GM23338 (cell line): Measurements from ENCODE around the gene ZDHHC6. TPM values are rescaled to one million over a fixed set of nuclear protein-coding genes. Genes with fewer than 3 reads are reported as not detected.

Experiments used
- ATAC-seq: fragments of 200-7000 bp; cut with Tn5 transposase; 3 replicates; pipeline ENCODE4 v1.9.1; 2020
- DNase-seq: peaks from one replicate; pipeline ENCODE4 v3.0.0-alpha.2; 2015; ENCODE audit warnings: low spot score
- H2AFZ ChIP-seq: fragments of 200-600 bp; sonication (generic); 2 replicates; pipeline ENCODE4 v1.8.0; 2016; ENCODE audit warnings: antibody characterized with exemption, mild to moderate bottlenecking, moderate library complexity
- H3F3A ChIP-seq: fragments of 200-600 bp; sonication (generic); replicated peaks from 2 replicates; pipeline ENCODE4 v1.8.0; 2017; ENCODE audit warnings: antibody characterized with exemption, mixed run types, low read depth
- H3K27ac ChIP-seq: fragments of 200-600 bp; sonication (generic); 2 replicates; pipeline ENCODE4 v1.6.1; 2016; ENCODE audit warnings: low read depth
- H3K27me3 ChIP-seq: fragments of 200-600 bp; sonication (generic); 2 replicates; pipeline ENCODE4 v1.8.0; 2016; ENCODE audit warnings: mild to moderate bottlenecking, mixed run types, moderate library complexity; ENCODE audit not compliant: insufficient read depth
- H3K36me3 ChIP-seq: fragments of 200-600 bp; sonication (generic); 2 replicates; pipeline ENCODE4 v1.8.0; 2016; ENCODE audit warnings: mild to moderate bottlenecking; ENCODE audit not compliant: insufficient read depth
- H3K4me1 ChIP-seq: fragments of 200-600 bp; sonication (generic); 2 replicates; pipeline ENCODE4 v1.8.0; 2016; ENCODE audit warnings: mild to moderate bottlenecking, moderate library complexity; ENCODE audit not compliant: insufficient read depth
- H3K4me2 ChIP-seq: fragments of 200-600 bp; sonication (generic); 2 replicates; pipeline ENCODE4 v1.7.1; 2017; ENCODE audit warnings: mixed run types
- H3K4me3 ChIP-seq: fragments of 200-600 bp; sonication (generic); 2 replicates; pipeline ENCODE4 v1.6.1; 2016; ENCODE audit warnings: mixed run types
- H3K79me2 ChIP-seq: fragments of 200-600 bp; sonication (generic); replicated peaks from 2 replicates; pipeline ENCODE4 v1.8.0; 2017; ENCODE audit warnings: mild to moderate bottlenecking; ENCODE audit not compliant: insufficient read depth
- H3K9me2 ChIP-seq: fragments of 200-600 bp; sonication (generic); 2 replicates; pipeline ENCODE4 v1.8.0; 2017; ENCODE audit not compliant: insufficient read depth
- H4K20me1 ChIP-seq: fragments of 200-600 bp; sonication (generic); replicated peaks from 2 replicates; pipeline ENCODE4 v1.8.0; 2017; ENCODE audit warnings: mild to moderate bottlenecking; ENCODE audit not compliant: insufficient read depth
- H3K27ac Mint-ChIP-seq: 2 replicates; pipeline ENCODE4 v1.8.0; 2020; ENCODE audit warnings: inconsistent platforms, mild to moderate bottlenecking, moderate library complexity, mixed read lengths
- H3K27me3 Mint-ChIP-seq: 3 replicates; pipeline ENCODE4 v1.8.0; 2022; ENCODE audit warnings: low read depth, mild to moderate bottlenecking, moderate library complexity, mixed read lengths, inconsistent platforms; ENCODE audit not compliant: insufficient read depth, poor library complexity
- H3K36me3 Mint-ChIP-seq: 3 replicates; pipeline ENCODE4 v1.8.0; 2021; ENCODE audit warnings: low read depth, mild to moderate bottlenecking, inconsistent platforms, moderate library complexity, mixed read lengths
- H3K4me1 Mint-ChIP-seq: 3 replicates; pipeline ENCODE4 v1.8.0; 2020; ENCODE audit warnings: mild to moderate bottlenecking, inconsistent platforms, mixed read lengths
- H3K4me3 Mint-ChIP-seq: 3 replicates; pipeline ENCODE4 v1.8.0; 2021; ENCODE audit warnings: moderate library complexity, mild to moderate bottlenecking, inconsistent platforms, mixed read lengths
- H3K9me3 Mint-ChIP-seq: 3 replicates; pipeline ENCODE4 v1.8.0; 2020; ENCODE audit warnings: moderate library complexity, mild to moderate bottlenecking, inconsistent platforms, mixed read lengths
- CREB1 ChIP-seq: fragments of 250-450 bp; sonication (Bioruptor Pico); IDR thresholded peaks from 2 replicates; pipeline ENCODE4 v1.5.0; 2020; ENCODE audit warnings: low read depth, mild to moderate bottlenecking, moderate library complexity
- EZH2 ChIP-seq: fragments of 200-600 bp; sonication (generic); IDR thresholded peaks from one replicate; pipeline ENCODE4 v1.8.0; 2017; ENCODE audit warnings: antibody characterized with exemption, mild to moderate bottlenecking, low read depth; ENCODE audit not compliant: unreplicated experiment
- EZH2phosphoT487 ChIP-seq: fragments of 200-600 bp; sonication (generic); IDR thresholded peaks from one replicate; pipeline ENCODE4 v1.8.1; 2018; ENCODE audit warnings: antibody characterized with exemption; ENCODE audit not compliant: unreplicated experiment
- JUNB ChIP-seq: IDR thresholded peaks from one replicate; pipeline ENCODE4 v1.6.1; 2016; ENCODE audit warnings: antibody characterized with exemption; ENCODE audit not compliant: unreplicated experiment
- NANOG ChIP-seq: IDR thresholded peaks from 2 replicates; pipeline ENCODE4 v1.6.1; 2016; ENCODE audit warnings: antibody characterized with exemption, borderline replicate concordance
- POLR2AphosphoS5 ChIP-seq: IDR thresholded peaks from 2 replicates; pipeline ENCODE4 v1.6.1; 2016; ENCODE audit warnings: antibody characterized with exemption, low read depth
- STAT1 ChIP-seq: IDR thresholded peaks from one replicate; pipeline ENCODE4 v1.6.1; 2016; ENCODE audit warnings: antibody characterized with exemption; ENCODE audit not compliant: unreplicated experiment
- ZNF114 ChIP-seq: fragments of 250-450 bp; sonication (Bioruptor Pico); IDR thresholded peaks from 2 replicates; pipeline ENCODE4 v1.5.0; 2020; ENCODE audit warnings: mild to moderate bottlenecking, moderate library complexity
- ZNF331 ChIP-seq: fragments of 250-450 bp; sonication (Bioruptor Pico); IDR thresholded peaks from 2 replicates; pipeline ENCODE4 v1.5.0; 2020; ENCODE audit warnings: low read depth, mild to moderate bottlenecking, moderate library complexity
- polyA plus RNA-seq: library from polyadenylated mRNA; unstranded; fragments of >200 nt; fragmentation: Nextera tagmentation; extraction: Ambion mirVana; gene quantifications from 2 replicates; pipeline ENCODE4 v1.2.1, GENCODE V29; 2016
- total RNA-seq: library from RNA; depleted of rRNA; stranded (reverse); fragments of >200 nt; shearing (Covaris generic); gene quantifications from 2 replicates; pipeline ENCODE4 v1.2.3, GENCODE V29; 2014
- TF ChIP-seq, protein P1 (sequence below): fragments of 250-450 bp; sonication (Bioruptor Pico); IDR thresholded peaks from 2 replicates; pipeline ENCODE4 v1.5.0; 2020; ENCODE audit warnings: mild to moderate bottlenecking, moderate library complexity
- TF ChIP-seq, protein P2 (sequence below): IDR thresholded peaks from one replicate; pipeline ENCODE4 v1.6.1; 2018; ENCODE audit warnings: antibody characterized with exemption; ENCODE audit not compliant: unreplicated experiment
- TF ChIP-seq, protein P3 (sequence below): IDR thresholded peaks from 2 replicates; pipeline ENCODE4 v1.6.1; 2016; ENCODE audit warnings: antibody characterized with exemption
- TF ChIP-seq, protein P4 (sequence below), 2 experiments: fragments of 200-600 bp in 1 of 2; sonication (generic) in 1 of 2; conservative IDR thresholded peaks; 2 replicates each; pipeline versions ENCODE4 v1.5.1 to v1.6.1; 2016 to 2017; ENCODE audit warnings: antibody characterized with exemption in 2 of 2, low read depth in 2 of 2, mild to moderate bottlenecking in 2 of 2, moderate library complexity in 1 of 2

ZDHHC6 gene
- total and polyA plus RNA-seq, 2 experiments from 2014 or later, result 24.6 to 33.7 TPM

DNA sequence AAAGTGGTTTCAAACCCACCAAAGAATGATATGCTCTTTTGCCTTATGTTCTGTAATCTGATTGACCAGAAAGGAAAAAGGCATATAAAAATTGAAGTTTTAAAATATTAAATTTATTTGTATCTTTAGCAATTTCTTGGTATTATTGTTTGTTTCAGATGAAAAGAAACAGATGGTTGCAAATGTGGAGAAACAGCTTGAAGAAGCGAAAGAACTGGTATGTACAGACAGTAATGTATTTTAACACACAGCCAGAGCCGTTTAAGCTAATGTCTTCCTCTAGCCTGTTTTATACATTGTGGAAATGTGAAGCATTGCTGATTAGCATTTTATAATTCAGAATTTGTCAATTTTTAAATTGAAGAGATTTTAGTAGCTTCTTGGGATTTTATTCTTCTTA lies 13.7 kb upstream of the ZDHHC6 start:
- TF ChIP-seq NANOG (no peak), ZNF114 (no peak), EZH2phosphoT487 (no peak), STAT1 (no peak), EZH2 (no peak), ZNF331 (CRISPR knock-in tag) (no peak), POLR2AphosphoS5 (no peak), JUNB (no peak), CREB1 (CRISPR knock-in tag) (no peak)
- TF ChIP-seq, protein P1, sequence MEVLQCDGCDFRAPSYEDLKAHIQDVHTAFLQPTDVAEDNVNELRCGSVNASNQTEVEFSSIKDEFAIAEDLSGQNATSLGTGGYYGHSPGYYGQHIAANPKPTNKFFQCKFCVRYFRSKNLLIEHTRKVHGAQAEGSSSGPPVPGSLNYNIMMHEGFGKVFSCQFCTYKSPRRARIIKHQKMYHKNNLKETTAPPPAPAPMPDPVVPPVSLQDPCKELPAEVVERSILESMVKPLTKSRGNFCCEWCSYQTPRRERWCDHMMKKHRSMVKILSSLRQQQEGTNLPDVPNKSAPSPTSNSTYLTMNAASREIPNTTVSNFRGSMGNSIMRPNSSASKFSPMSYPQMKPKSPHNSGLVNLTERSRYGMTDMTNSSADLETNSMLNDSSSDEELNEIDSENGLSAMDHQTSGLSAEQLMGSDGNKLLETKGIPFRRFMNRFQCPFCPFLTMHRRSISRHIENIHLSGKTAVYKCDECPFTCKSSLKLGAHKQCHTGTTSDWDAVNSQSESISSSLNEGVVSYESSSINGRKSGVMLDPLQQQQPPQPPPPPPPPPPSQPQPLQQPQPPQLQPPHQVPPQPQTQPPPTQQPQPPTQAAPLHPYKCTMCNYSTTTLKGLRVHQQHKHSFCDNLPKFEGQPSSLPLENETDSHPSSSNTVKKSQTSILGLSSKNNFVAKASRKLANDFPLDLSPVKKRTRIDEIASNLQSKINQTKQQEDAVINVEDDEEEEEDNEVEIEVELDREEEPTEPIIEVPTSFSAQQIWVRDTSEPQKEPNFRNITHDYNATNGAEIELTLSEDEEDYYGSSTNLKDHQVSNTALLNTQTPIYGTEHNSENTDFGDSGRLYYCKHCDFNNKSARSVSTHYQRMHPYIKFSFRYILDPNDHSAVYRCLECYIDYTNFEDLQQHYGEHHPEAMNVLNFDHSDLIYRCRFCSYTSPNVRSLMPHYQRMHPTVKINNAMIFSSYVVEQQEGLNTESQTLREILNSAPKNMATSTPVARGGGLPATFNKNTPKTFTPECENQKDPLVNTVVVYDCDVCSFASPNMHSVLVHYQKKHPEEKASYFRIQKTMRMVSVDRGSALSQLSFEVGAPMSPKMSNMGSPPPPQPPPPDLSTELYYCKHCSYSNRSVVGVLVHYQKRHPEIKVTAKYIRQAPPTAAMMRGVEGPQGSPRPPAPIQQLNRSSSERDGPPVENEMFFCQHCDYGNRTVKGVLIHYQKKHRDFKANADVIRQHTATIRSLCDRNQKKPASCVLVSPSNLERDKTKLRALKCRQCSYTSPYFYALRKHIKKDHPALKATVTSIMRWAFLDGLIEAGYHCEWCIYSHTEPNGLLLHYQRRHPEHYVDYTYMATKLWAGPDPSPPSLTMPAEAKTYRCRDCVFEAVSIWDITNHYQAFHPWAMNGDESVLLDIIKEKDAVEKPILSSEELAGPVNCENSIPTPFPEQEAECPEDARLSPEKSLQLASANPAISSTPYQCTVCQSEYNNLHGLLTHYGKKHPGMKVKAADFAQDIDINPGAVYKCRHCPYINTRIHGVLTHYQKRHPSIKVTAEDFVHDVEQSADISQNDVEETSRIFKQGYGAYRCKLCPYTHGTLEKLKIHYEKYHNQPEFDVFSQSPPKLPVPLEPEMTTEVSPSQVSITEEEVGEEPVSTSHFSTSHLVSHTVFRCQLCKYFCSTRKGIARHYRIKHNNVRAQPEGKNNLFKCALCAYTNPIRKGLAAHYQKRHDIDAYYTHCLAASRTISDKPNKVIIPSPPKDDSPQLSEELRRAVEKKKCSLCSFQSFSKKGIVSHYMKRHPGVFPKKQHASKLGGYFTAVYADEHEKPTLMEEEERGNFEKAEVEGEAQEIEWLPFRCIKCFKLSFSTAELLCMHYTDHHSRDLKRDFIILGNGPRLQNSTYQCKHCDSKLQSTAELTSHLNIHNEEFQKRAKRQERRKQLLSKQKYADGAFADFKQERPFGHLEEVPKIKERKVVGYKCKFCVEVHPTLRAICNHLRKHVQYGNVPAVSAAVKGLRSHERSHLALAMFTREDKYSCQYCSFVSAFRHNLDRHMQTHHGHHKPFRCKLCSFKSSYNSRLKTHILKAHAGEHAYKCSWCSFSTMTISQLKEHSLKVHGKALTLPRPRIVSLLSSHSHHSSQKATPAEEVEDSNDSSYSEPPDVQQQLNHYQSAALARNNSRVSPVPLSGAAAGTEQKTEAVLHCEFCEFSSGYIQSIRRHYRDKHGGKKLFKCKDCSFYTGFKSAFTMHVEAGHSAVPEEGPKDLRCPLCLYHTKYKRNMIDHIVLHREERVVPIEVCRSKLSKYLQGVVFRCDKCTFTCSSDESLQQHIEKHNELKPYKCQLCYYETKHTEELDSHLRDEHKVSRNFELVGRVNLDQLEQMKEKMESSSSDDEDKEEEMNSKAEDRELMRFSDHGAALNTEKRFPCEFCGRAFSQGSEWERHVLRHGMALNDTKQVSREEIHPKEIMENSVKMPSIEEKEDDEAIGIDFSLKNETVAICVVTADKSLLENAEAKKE (CRISPR knock-in tag), result no peak
- TF ChIP-seq, protein P2, sequence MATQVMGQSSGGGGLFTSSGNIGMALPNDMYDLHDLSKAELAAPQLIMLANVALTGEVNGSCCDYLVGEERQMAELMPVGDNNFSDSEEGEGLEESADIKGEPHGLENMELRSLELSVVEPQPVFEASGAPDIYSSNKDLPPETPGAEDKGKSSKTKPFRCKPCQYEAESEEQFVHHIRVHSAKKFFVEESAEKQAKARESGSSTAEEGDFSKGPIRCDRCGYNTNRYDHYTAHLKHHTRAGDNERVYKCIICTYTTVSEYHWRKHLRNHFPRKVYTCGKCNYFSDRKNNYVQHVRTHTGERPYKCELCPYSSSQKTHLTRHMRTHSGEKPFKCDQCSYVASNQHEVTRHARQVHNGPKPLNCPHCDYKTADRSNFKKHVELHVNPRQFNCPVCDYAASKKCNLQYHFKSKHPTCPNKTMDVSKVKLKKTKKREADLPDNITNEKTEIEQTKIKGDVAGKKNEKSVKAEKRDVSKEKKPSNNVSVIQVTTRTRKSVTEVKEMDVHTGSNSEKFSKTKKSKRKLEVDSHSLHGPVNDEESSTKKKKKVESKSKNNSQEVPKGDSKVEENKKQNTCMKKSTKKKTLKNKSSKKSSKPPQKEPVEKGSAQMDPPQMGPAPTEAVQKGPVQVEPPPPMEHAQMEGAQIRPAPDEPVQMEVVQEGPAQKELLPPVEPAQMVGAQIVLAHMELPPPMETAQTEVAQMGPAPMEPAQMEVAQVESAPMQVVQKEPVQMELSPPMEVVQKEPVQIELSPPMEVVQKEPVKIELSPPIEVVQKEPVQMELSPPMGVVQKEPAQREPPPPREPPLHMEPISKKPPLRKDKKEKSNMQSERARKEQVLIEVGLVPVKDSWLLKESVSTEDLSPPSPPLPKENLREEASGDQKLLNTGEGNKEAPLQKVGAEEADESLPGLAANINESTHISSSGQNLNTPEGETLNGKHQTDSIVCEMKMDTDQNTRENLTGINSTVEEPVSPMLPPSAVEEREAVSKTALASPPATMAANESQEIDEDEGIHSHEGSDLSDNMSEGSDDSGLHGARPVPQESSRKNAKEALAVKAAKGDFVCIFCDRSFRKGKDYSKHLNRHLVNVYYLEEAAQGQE, result no peak
- TF ChIP-seq, protein P3, sequence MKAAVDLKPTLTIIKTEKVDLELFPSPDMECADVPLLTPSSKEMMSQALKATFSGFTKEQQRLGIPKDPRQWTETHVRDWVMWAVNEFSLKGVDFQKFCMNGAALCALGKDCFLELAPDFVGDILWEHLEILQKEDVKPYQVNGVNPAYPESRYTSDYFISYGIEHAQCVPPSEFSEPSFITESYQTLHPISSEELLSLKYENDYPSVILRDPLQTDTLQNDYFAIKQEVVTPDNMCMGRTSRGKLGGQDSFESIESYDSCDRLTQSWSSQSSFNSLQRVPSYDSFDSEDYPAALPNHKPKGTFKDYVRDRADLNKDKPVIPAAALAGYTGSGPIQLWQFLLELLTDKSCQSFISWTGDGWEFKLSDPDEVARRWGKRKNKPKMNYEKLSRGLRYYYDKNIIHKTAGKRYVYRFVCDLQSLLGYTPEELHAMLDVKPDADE, result no peak
- TF ChIP-seq, protein P4, sequence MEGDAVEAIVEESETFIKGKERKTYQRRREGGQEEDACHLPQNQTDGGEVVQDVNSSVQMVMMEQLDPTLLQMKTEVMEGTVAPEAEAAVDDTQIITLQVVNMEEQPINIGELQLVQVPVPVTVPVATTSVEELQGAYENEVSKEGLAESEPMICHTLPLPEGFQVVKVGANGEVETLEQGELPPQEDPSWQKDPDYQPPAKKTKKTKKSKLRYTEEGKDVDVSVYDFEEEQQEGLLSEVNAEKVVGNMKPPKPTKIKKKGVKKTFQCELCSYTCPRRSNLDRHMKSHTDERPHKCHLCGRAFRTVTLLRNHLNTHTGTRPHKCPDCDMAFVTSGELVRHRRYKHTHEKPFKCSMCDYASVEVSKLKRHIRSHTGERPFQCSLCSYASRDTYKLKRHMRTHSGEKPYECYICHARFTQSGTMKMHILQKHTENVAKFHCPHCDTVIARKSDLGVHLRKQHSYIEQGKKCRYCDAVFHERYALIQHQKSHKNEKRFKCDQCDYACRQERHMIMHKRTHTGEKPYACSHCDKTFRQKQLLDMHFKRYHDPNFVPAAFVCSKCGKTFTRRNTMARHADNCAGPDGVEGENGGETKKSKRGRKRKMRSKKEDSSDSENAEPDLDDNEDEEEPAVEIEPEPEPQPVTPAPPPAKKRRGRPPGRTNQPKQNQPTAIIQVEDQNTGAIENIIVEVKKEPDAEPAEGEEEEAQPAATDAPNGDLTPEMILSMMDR (conservative IDR thresholded peaks at IDR 0.05; ENCODE audit: low read depth in 2 of 2), result no peak
- H3K4me3 Mint-ChIP-seq, result no peak overlapping the region
- Histone ChIP-seq H3K79me2 (no peaks in the 10 kb centered on the region), H3F3A (no peaks in the 10 kb centered on the region), H3K4me1 (no peaks in the 10 kb centered on the region), H3K27me3 (no peaks in the 10 kb centered on the region), H3K4me3 (no peak overlapping the region), H4K20me1 (no peaks in the 10 kb centered on the region), H3K9me2 (no peaks in the 10 kb centered on the region), H2AFZ (no peak overlapping the region), H3K4me2 (no peak overlapping the region), H3K36me3 (peaks cover 11% of the 10 kb centered on the region; the same call in 1 of the 2 replicates), H3K27ac (no peak overlapping the region)
- peaks cover 30% of the 10 kb centered on the region for H3K36me3 Mint-ChIP-seq
- DNase-seq, result no peak
- H3K4me1 Mint-ChIP-seq, result no peaks in the 10 kb centered on the region
- H3K27ac Mint-ChIP-seq, result no peak overlapping the region
- H3K27me3 Mint-ChIP-seq, result no peaks in the 10 kb centered on the region
- peaks cover 6% of the 10 kb centered on the region; the same call in 1 of the 3 replicates for H3K9me3 Mint-ChIP-seq
- ATAC-seq, result no peak
